ENCODE data around the gene CMTM4. TPM values are rescaled to one million over a fixed set of nuclear protein-coding genes. Genes with fewer than 3 reads are reported as not detected.

The CMTM4 gene
- total and polyA plus RNA-seq, 2 experiments from 2014 or later = 3.5 to 21.1 TPM

GRCh38 chr16:66741169-66741900, 44.8 kb upstream of the CMTM4 start:
- Histone ChIP-seq H2AFZ (no peak overlapping the region; the same call in 1 of the 2 replicates), H3K4me1 (ENCODE audit: insufficient read depth) (peaks cover 34% of the 10 kb centered on the region), H3K4me2 (ENCODE audit: unreplicated experiment) (peak overlapping the region; percentile 54), H3K27me3 (replicated peaks; ENCODE audit: insufficient read depth) (no peaks in the 10 kb centered on the region), H3K4me3 (peak overlapping the region; percentile 18; the same call in 1 of the 2 replicates), H3K27ac (peak overlapping the region; percentile 91), H3K9ac (peak overlapping the region; percentile 72), H3K79me2 (ENCODE audit: insufficient read depth) (peaks cover 92% of the 10 kb centered on the region), H3K36me3 (ENCODE audit: low read depth) (peaks cover 43% of the 10 kb centered on the region), H3K9me2 (ENCODE audit: insufficient read depth) (no peaks in the 10 kb centered on the region), H4K20me1 (ENCODE audit: insufficient read depth) (no peaks in the 10 kb centered on the region), H3F3A (ENCODE audit: insufficient read depth) (peaks cover 45% of the 10 kb centered on the region), H3K9me3 (ENCODE audit: low read depth) (no peaks in the 10 kb centered on the region)
- WGBS, 2 experiments (ENCODE audit: low coverage in 1 of 2, low lambda C conversion rate in 2 of 2, missing lambda C conversion rate in 2 of 2) = 7 to 8% methylated on average over 10 of the region's 10 CpGs
- in situ Hi-C loops (cut with MboI) = no loop called here
- peak; percentile 94 for DNase-seq
- TF ChIP-seq EZH2phosphoT487 (IDR thresholded peaks at IDR 0.05; ENCODE audit: insufficient read depth, low read depth) (no peak), EZH2 (IDR thresholded peaks at IDR 0.05; ENCODE audit: insufficient read depth, poor library complexity, severe bottlenecking) (no peak)

GRCh38 chr16:66740533-66740932, 44.0 kb upstream of the CMTM4 start:
- Histone ChIP-seq H3K36me3 (ENCODE audit: low read depth) (peaks cover 48% of the 10 kb centered on the region), H3K4me1 (ENCODE audit: insufficient read depth) (peaks cover 39% of the 10 kb centered on the region), H3K79me2 (ENCODE audit: insufficient read depth) (peaks cover 92% of the 10 kb centered on the region), H3K27ac (peak overlapping the region; percentile 91), H3K9me2 (ENCODE audit: insufficient read depth) (no peaks in the 10 kb centered on the region), H4K20me1 (ENCODE audit: insufficient read depth) (no peaks in the 10 kb centered on the region), H2AFZ (no peak overlapping the region), H3K4me3 (no peak overlapping the region), H3K4me2 (ENCODE audit: unreplicated experiment) (peak overlapping the region; percentile 54), H3K9ac (peak overlapping the region; percentile 72), H3F3A (ENCODE audit: insufficient read depth) (peaks cover 40% of the 10 kb centered on the region), H3K9me3 (ENCODE audit: low read depth) (no peaks in the 10 kb centered on the region), H3K27me3 (replicated peaks; ENCODE audit: insufficient read depth) (no peaks in the 10 kb centered on the region)
- TF ChIP-seq EZH2 (IDR thresholded peaks at IDR 0.05; ENCODE audit: insufficient read depth, poor library complexity, severe bottlenecking) = no peak
- WGBS, 2 experiments (ENCODE audit: low coverage in 1 of 2, low lambda C conversion rate in 2 of 2, missing lambda C conversion rate in 2 of 2) = 46 to 53% methylated on average over 2 of the region's 2 CpGs
- in situ Hi-C loops (cut with MboI) = no loop called here
- peak; percentile 73 for DNase-seq

- Histone ChIP-seq H4K20me1 (ENCODE audit: insufficient read depth) (no peaks in the 10 kb centered on the region), H3K27ac (peak overlapping the region; percentile 91), H2AFZ (no peak overlapping the region), H3K4me3 (no peak overlapping the region), H3K9me2 (ENCODE audit: insufficient read depth) (no peaks in the 10 kb centered on the region), H3F3A (ENCODE audit: insufficient read depth) (peaks cover 40% of the 10 kb centered on the region), H3K27me3 (replicated peaks; ENCODE audit: insufficient read depth) (no peaks in the 10 kb centered on the region), H3K9ac (peak overlapping the region; percentile 72), H3K4me2 (ENCODE audit: unreplicated experiment) (peak overlapping the region; percentile 54), H3K9me3 (ENCODE audit: low read depth) (no peaks in the 10 kb centered on the region), H3K79me2 (ENCODE audit: insufficient read depth) (peaks cover 92% of the 10 kb centered on the region), H3K4me1 (ENCODE audit: insufficient read depth) (peaks cover 39% of the 10 kb centered on the region), H3K36me3 (ENCODE audit: low read depth) (peaks cover 53% of the 10 kb centered on the region)
- WGBS, 2 experiments (ENCODE audit: low coverage in 1 of 2, low lambda C conversion rate in 2 of 2, missing lambda C conversion rate in 2 of 2) = 38 to 45% methylated on average over 2 of the region's 2 CpGs
- peak; percentile 62 for DNase-seq
- in situ Hi-C loops (cut with MboI) = no loop called here
- TF ChIP-seq EZH2 (IDR thresholded peaks at IDR 0.05; ENCODE audit: insufficient read depth, poor library complexity, severe bottlenecking) (no peak), EZH2phosphoT487 (IDR thresholded peaks at IDR 0.05; ENCODE audit: insufficient read depth, low read depth) (no peak)
Observed at GRCh38 chr16:66740010-66740409, 43.5 kb upstream of the CMTM4 start.

GRCh38 chr16:66735891-66736290, 39.3 kb upstream of the CMTM4 start:
- peaks cover 69% of the 10 kb centered on the region for H3K36me3 ChIP-seq (ENCODE audit: low read depth)
- H3K4me1 ChIP-seq (ENCODE audit: insufficient read depth) = peaks cover 24% of the 10 kb centered on the region
- peaks cover 9% of the 10 kb centered on the region for H3F3A ChIP-seq (ENCODE audit: insufficient read depth)
- H3K27me3 ChIP-seq (replicated peaks; ENCODE audit: insufficient read depth) = no peaks in the 10 kb centered on the region
- H4K20me1 ChIP-seq (ENCODE audit: insufficient read depth) = no peaks in the 10 kb centered on the region
- H3K9me2 ChIP-seq (ENCODE audit: insufficient read depth) = no peaks in the 10 kb centered on the region
- H3K4me3 ChIP-seq = no peak overlapping the region
- no peak overlapping the region for H3K4me2 ChIP-seq (ENCODE audit: unreplicated experiment)
- peaks cover 85% of the 10 kb centered on the region for H3K79me2 ChIP-seq (ENCODE audit: insufficient read depth)
- no peak overlapping the region for H2AFZ ChIP-seq
- WGBS, 2 experiments (ENCODE audit: low coverage in 1 of 2, low lambda C conversion rate in 2 of 2, missing lambda C conversion rate in 2 of 2) = 51% methylated on average over 4 of the region's 4 CpGs
- H3K9me3 ChIP-seq (ENCODE audit: low read depth) = no peaks in the 10 kb centered on the region
- no peak overlapping the region for H3K9ac ChIP-seq
- H3K27ac ChIP-seq = peak overlapping the region; percentile 20
- TF ChIP-seq EZH2 (IDR thresholded peaks at IDR 0.05; ENCODE audit: insufficient read depth, poor library complexity, severe bottlenecking) (no peak), EZH2phosphoT487 (IDR thresholded peaks at IDR 0.05; ENCODE audit: insufficient read depth, low read depth) (no peak)
- in situ Hi-C loops (cut with MboI) = no loop called here
- DNase-seq = peak; percentile 31
